ENCODE data around the gene KLHL17.

The KLHL17 gene

GRCh38 chr1:962381-963300, 2.3 kb downstream of the KLHL17 start:
- no peak for DNase-seq (ENCODE audit: low spot score)
- peak overlapping the region; percentile 25 for H3K27ac ChIP-seq
- TF ChIP-seq CTCF (conservative IDR thresholded peaks at IDR 0.05; ENCODE audit: low read depth) = no peak
- ChIA-PET CTCF (no interaction called here), POLR2A (ENCODE audit: low non-redundant PET) (no interaction called here)

- H3K27ac ChIP-seq = peak overlapping the region; percentile 25
- no peak for DNase-seq (ENCODE audit: low spot score)
- TF ChIP-seq CTCF (conservative IDR thresholded peaks at IDR 0.05; ENCODE audit: low read depth) = no peak
- ChIA-PET CTCF (no interaction called here), POLR2A (ENCODE audit: low non-redundant PET) (no interaction called here)
Observed at GRCh38 chr1:963301-963651, 2.9 kb downstream of the KLHL17 start.

GRCh38 chr1:963746-964525, 3.6 kb downstream of the KLHL17 start:
- no peak for DNase-seq (ENCODE audit: low spot score)
- H3K27ac ChIP-seq = peak overlapping the region; percentile 25
- POLR2A ChIA-PET (ENCODE audit: low non-redundant PET) = no interaction called here
- TF ChIP-seq CTCF (conservative IDR thresholded peaks at IDR 0.05; ENCODE audit: low read depth) = no peak
- CTCF ChIA-PET = no interaction called here

DNA sequence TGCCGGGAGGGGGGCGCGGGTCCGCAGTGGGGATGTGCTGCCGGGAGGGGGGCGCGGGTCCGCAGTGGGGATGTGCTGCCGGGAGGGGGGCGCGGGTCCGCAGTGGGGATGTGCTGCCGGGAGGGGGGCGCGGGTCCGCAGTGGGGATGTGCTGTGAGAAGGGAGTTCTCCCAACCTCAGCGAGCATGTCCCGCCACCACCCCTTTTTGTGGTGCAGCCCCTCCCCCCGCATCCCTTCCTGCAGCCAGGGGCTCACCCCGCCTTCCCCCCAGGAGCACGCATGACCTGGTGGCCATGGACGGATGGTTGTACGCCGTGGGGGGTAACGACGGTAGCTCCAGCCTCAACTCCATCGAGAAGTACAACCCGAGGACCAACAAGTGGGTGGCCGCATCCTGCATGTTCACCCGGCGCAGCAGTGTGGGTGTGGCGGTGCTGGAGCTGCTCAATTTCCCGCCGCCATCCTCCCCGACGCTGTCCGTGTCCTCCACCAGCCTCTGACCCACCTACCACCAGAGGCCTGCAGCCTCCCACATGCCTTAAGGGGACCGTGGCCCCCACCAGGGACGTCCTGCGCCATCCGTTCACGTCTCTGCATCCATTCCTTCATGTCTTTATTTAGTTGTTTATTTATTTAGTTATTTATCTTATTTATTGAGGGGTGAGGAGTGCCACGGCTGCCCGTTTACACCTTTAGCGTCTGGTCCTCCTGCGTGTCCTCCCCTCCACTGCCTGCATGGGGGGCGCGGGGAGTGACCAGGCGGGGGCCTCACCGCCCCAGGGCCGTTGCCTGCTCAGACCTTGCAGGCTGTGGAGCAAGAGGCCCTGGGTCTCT, 4.5 kb downstream of the KLHL17 start:
- H3K27ac ChIP-seq = peak overlapping the region; percentile 94
- no peak for TF ChIP-seq CTCF (conservative IDR thresholded peaks at IDR 0.05; ENCODE audit: low read depth)
- no peak for DNase-seq (ENCODE audit: low spot score)
- ChIA-PET POLR2A (ENCODE audit: low non-redundant PET) (no interaction called here), CTCF (interaction anchor here (0.7 kb wide), 1 partner anchor 217 kb away, joined by 3 read pairs; no protein-coding TSS in a partner anchor)

DNA sequence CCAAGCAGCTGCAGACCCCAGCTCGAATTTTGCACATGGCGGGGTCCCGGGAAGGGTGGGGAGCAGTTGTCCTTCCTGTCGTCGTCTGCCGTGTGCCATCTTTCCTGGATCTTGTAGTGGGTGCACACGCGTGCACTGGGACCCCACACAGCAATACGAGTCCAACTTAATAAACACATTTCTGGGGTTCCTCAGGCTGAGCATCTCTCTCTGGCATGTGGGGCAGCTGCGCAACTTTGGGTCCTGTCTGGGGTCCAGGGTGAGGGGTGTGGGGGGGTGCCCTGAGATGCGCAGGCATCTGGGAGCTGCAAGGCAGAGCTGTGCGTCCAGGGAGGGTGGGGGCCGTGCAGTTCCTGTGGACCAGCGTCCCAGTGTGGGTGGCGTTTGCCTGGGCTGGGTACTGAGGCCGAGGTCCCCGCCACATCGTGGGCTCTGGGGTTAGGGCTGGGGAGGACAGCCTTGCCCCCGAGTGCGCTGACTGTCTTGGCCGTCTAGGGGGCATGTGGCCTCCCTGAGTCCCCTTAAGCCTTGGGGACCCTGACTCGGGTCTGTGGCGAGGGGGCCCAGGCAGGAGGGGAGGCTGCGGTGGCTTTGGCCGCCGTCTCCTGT, 5.2 kb downstream of the KLHL17 start:
- TF ChIP-seq CTCF (conservative IDR thresholded peaks at IDR 0.05; ENCODE audit: low read depth) = no peak
- POLR2A ChIA-PET (ENCODE audit: low non-redundant PET) = no interaction called here
- no peak for DNase-seq (ENCODE audit: low spot score)
- H3K27ac ChIP-seq = peak overlapping the region; percentile 94
- CTCF ChIA-PET = no interaction called here

Data from RWPE1 (cell line).